Adrenal gland (tissue), 12 donors: Measurements from ENCODE around the gene PCSK9. TPM values are rescaled to one million over a fixed set of nuclear protein-coding genes. Genes with fewer than 3 reads are reported as not detected.
"Not testable (repeated sequence)": the region's sequence is repeated elsewhere in the genome, so short reads cannot be mapped to it uniquely, and the experiment has no call there.

Source experiments
- DNase-seq, 7 donors: peaks; one replicate each; pipeline ENCODE4 v3.0.0-alpha.2; 2019 to 2020
- H3K27ac ChIP-seq, 5 donors: fragments of 200-600 bp; sonication (generic) in 4 of 5; 1 replicate in 3 of 5; 2 replicates in 2 of 5; pipeline versions ENCODE4 v1.5.1 to v1.8.0; 2016 to 2020; ENCODE audit warnings: mild to moderate bottlenecking in 1 of 5
- H3K27me3 ChIP-seq: fragments of 200-600 bp; 2 replicates; pipeline ENCODE4 v1.8.0; 2021
- H3K36me3 ChIP-seq, 2 donors: fragments of 200-600 bp; replicated peaks in 1 of 2; 1 replicate in 1 of 2; 2 replicates in 1 of 2; pipeline versions ENCODE4 v1.5.1 to v1.8.0; 2018 to 2022
- H3K4me1 ChIP-seq, 2 donors: fragments of 200-600 bp; replicated peaks in 1 of 2; 1 replicate in 1 of 2; 2 replicates in 1 of 2; pipeline versions ENCODE4 v1.5.1 to v1.8.0; 2018 to 2021
- H3K4me3 ChIP-seq, 4 donors: fragments of 200-600 bp; sonication (generic) in 3 of 4; one replicate each; pipeline ENCODE4 v1.5.1; 2016 to 2018
- H3K9me3 ChIP-seq, 3 donors: fragments of 200-600 bp; sonication (generic) in 1 of 3; replicated peaks in 1 of 3; 1 replicate in 2 of 3; 2 replicates in 1 of 3; pipeline versions ENCODE4 v1.5.1 to v1.8.0; 2016 to 2021
- CTCF ChIP-seq, 6 experiments: fragments of 450-650 bp in 4 of 6; fragments of 200-600 bp in 2 of 6; sonication (generic) in 1 of 6; IDR thresholded peaks; 1 replicate in 5 of 6; 2 replicates in 1 of 6; pipeline versions ENCODE4 v1.5.1 to v1.8.0; 2016 to 2021; ENCODE audit warnings: antibody characterized with exemption in 6 of 6, mild to moderate bottlenecking in 2 of 6, moderate library complexity in 1 of 6
- POLR2A ChIP-seq, 2 donors: fragments of 450-650 bp; IDR thresholded peaks; one replicate each; pipeline ENCODE4 v1.6.1; 2017; ENCODE audit warnings: antibody characterized with exemption in 2 of 2, mild to moderate bottlenecking in 2 of 2, moderate library complexity in 1 of 2
- WGBS, 4 donors: extraction: QIAGEN DNeasy Blood & Tissue Kit in 2 of 4; methylation state at CpG; one replicate each; pipeline versions ENCODE4 v1.1.5 to v1.1.7; 2013 to 2017; 5-methylcytosine and 5-hydroxymethylcytosine counted together
- intact Hi-C, 2 donors: fragments of 100-400 bp; cut with DNase I; formaldehyde crosslinking; loops; one replicate each; pipeline versions ENCODE4 v1.14.1 to v1.15.0; 2022 to 2023
- polyA plus RNA-seq, 3 donors: library from polyadenylated mRNA; stranded (reverse); fragments of 200-250 nt in 2 of 3; fragments of 350-450 nt in 1 of 3; fragmentation: Illumina TruSeq in 1 of 3; extraction: RNeasy Lipid Tissue Mini Kit (QIAGEN cat#74804) in 1 of 3; gene quantifications; one replicate each; pipeline ENCODE4 v1.2.3, GENCODE V29; 2013 to 2014
- total RNA-seq, 9 donors: library from RNA; depleted of rRNA in 4 of 9; stranded (reverse); fragments of >200 nt in 4 of 9; fragments of 120-200 nt in 1 of 9; fragmentation: NEBNext Ultra II Directional in 1 of 9; extraction: Animal tissue kit (Norgen Biotek cat#: 25700) in 1 of 9; gene quantifications; one replicate each; pipeline versions ENCODE4 v1.1.0 to v1.2.4, GENCODE V29; 2013 to 2023
- donor health status: healthy with polysubstance abuse.
- donor health status: Bipolar disorder and iron deficiency.
- donor health status: DM: yes; HTN: yes; CAD: no.
- donor health status: DM: no; HTN: no; CAD: no.
- donor health status: DM: no; HTN: no; CAD: no.
- donor health status: DM: yes; HTN: yes; CAD: no.

The PCSK9 gene
- total and polyA plus RNA-seq, 12 donors: 0.10 to 1.4 (median 0.30) TPM; not detected in 1

- Histone ChIP-seq H3K4me1 (no peaks in the 10 kb centered on the region), H3K36me3 (peaks cover 0 to 86% of the 10 kb centered on the region in 2 donors), H3K9me3 (no peaks in the 10 kb centered on the region), H3K27ac (no peak overlapping the region), H3K4me3 (no peak overlapping the region), H3K27me3 (no peaks in the 10 kb centered on the region)
- 93 to 97% (median 96%) methylated on average over 5 of the region's 5 CpGs for WGBS, 4 donors
- intact Hi-C loops: no loop called here
- DNase-seq: no peak
- TF ChIP-seq CTCF (IDR thresholded peaks at IDR 0.05) (no peak), POLR2A (IDR thresholded peaks at IDR 0.05) (no peak)
These were observed 55.7 kb downstream of the PCSK9 start for GRCh38 chr1:55095095-55095494.

GRCh38 chr1:55103891-55104290 is 64.5 kb downstream of the PCSK9 start:
- H3K36me3 ChIP-seq: peaks cover 0 to 91% of the 10 kb centered on the region in 2 donors
- 97 to 100% (median 100%) methylated on average over 2 of the region's 2 CpGs for WGBS, 4 donors
- H3K9me3 ChIP-seq: no peaks in the 10 kb centered on the region
- no peak for DNase-seq
- no peak for TF ChIP-seq POLR2A (IDR thresholded peaks at IDR 0.05)
- no peak for TF ChIP-seq CTCF (IDR thresholded peaks at IDR 0.05)
- H3K27me3 ChIP-seq: no peaks in the 10 kb centered on the region
- H3K4me3 ChIP-seq: no peak overlapping the region
- intact Hi-C loops: no loop called here
- H3K4me1 ChIP-seq: no peaks in the 10 kb centered on the region
- no peak overlapping the region for H3K27ac ChIP-seq

GRCh38 chr1:55107101-55107500 is 67.8 kb downstream of the PCSK9 start:
- 79 to 82% (median 80%) methylated on average over 6 of the region's 6 CpGs for WGBS, 4 donors

GRCh38 chr1:55109005-55109404 is 69.7 kb downstream of the PCSK9 start:
- H3K9me3 ChIP-seq, DNase-seq, intact Hi-C loops, H3K4me3 ChIP-seq, H3K4me1 ChIP-seq, H3K27me3 ChIP-seq, H3K27ac ChIP-seq: not testable (repeated sequence)
- peaks cover 0 to 51% of the 10 kb centered on the region in 2 donors for H3K36me3 ChIP-seq
- WGBS, 4 donors: 95 to 98% (median 97%) methylated on average over 14 of the region's 14 CpGs

More at GRCh38 chr1:55107101-55107500, 67.8 kb downstream of the PCSK9 start:
- intact Hi-C loops: no loop called here
- no peak for TF ChIP-seq POLR2A (IDR thresholded peaks at IDR 0.05)
- TF ChIP-seq CTCF (IDR thresholded peaks at IDR 0.05): no peak
- H3K36me3 ChIP-seq: peaks cover 0 to 69% of the 10 kb centered on the region in 2 donors
- H3K27ac ChIP-seq: no peak overlapping the region
- no peaks in the 10 kb centered on the region for H3K27me3 ChIP-seq
- H3K4me3 ChIP-seq: no peak overlapping the region
- H3K4me1 ChIP-seq: no peaks in the 10 kb centered on the region
- DNase-seq: no peak
- no peaks in the 10 kb centered on the region for H3K9me3 ChIP-seq

Other genes starting within 250 kb of the PCSK9 start
- 1 to 10 TPM in 6 of 9 donors, under 1 TPM in 3; 0.09 to 2.3 (median 1.6) TPM for gene TTC22, start 238.2 kb upstream of the PCSK9 start, total RNA-seq
- gene TTC22, start 238.2 kb upstream of the PCSK9 start, polyA plus RNA-seq: 1 to 10 TPM in 2 of 3 donors, under 1 TPM in 1; 0.81 to 2.3 (median 2.0) TPM
- gene DHCR24, start 152.4 kb upstream of the PCSK9 start, total RNA-seq: 1,000 to 10,000 TPM; 1,178 to 4,801 (median 3,190) TPM
- gene DHCR24, start 152.4 kb upstream of the PCSK9 start, polyA plus RNA-seq: 1,000 to 10,000 TPM in 1 of 3 donors, 100 to 1,000 TPM in 2; 138 to 3,356 (median 348) TPM
- gene TMEM61, start 58.9 kb upstream of the PCSK9 start, total RNA-seq: 10 to 100 TPM in 2 of 9 donors, 1 to 10 TPM in 7; 2.2 to 20.9 (median 7.8) TPM
- 1 to 10 TPM; 2.5 to 6.8 (median 3.7) TPM for gene TMEM61, start 58.9 kb upstream of the PCSK9 start, polyA plus RNA-seq
- gene BSND, start 40.6 kb upstream of the PCSK9 start, total RNA-seq: under 1 TPM in 1 of 9 donors, not detected in 8; 0.44 TPM
- gene BSND, start 40.6 kb upstream of the PCSK9 start, polyA plus RNA-seq: under 1 TPM in 2 of 3 donors, not detected in 1; 0.04 to 0.08 TPM
- 10 to 100 TPM; 20.8 to 45.1 (median 26.7) TPM for gene USP24, start 175.8 kb downstream of the PCSK9 start, total RNA-seq
- gene USP24, start 175.8 kb downstream of the PCSK9 start, polyA plus RNA-seq: 10 to 100 TPM; 11.3 to 21.1 (median 15.4) TPM